ENCODE measurements around the gene VPS26B. TPM values are rescaled to one million over a fixed set of nuclear protein-coding genes. Genes with fewer than 3 reads are reported as not detected.

Gene VPS26B
- total and polyA plus RNA-seq, 2 donors from 2014 or later = 20.5 to 34.6 TPM

DNA sequence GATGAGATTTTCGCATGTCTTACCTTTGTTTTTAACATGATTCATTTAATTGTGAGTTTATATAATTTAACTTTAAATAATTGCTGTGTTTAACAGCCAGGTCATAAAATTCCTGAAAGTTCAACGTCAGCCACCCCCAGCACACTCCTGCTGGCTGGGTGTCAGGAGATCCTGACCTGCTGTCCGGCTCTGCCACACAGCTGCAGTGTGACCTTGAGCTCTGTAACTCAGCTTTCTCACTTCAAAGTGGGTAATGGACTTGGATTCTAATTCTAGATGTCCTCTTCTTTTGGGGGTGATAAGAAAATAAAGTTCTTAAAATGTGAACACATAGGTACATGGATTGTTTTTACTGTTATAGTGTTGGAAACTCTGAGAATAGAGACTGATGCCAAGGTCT lies 10.9 kb downstream of the VPS26B start:
- H3K27ac ChIP-seq (ENCODE audit: low read depth in 2 of 2, low read length in 2 of 2) = no peak overlapping the region
- TF ChIP-seq, protein P1, sequence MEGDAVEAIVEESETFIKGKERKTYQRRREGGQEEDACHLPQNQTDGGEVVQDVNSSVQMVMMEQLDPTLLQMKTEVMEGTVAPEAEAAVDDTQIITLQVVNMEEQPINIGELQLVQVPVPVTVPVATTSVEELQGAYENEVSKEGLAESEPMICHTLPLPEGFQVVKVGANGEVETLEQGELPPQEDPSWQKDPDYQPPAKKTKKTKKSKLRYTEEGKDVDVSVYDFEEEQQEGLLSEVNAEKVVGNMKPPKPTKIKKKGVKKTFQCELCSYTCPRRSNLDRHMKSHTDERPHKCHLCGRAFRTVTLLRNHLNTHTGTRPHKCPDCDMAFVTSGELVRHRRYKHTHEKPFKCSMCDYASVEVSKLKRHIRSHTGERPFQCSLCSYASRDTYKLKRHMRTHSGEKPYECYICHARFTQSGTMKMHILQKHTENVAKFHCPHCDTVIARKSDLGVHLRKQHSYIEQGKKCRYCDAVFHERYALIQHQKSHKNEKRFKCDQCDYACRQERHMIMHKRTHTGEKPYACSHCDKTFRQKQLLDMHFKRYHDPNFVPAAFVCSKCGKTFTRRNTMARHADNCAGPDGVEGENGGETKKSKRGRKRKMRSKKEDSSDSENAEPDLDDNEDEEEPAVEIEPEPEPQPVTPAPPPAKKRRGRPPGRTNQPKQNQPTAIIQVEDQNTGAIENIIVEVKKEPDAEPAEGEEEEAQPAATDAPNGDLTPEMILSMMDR (IDR thresholded peaks at IDR 0.05; ENCODE audit: borderline replicate concordance, extremely low read depth, insufficient read depth) = no peak
- FAIRE-seq (no peak), DNase-seq (no peak)
- H3K4me1 ChIP-seq (ENCODE audit: control insufficient read depth in 2 of 3, insufficient read depth in 2 of 3, low read depth in 1 of 3, low read length in 3 of 3) = peaks cover 0 to 3% (median under 1%) of the 10 kb centered on the region in 3 donors
- no peak overlapping the region for H3K9ac ChIP-seq (ENCODE audit: low read length in 3 of 3)
- no peaks in the 10 kb centered on the region for H3K27me3 ChIP-seq (ENCODE audit: control insufficient read depth, insufficient read depth, low read length)
- no peak overlapping the region for H3K4me3 ChIP-seq (ENCODE audit: low read length in 3 of 3)
- no peaks in the 10 kb centered on the region for H3K9me3 ChIP-seq (ENCODE audit: control insufficient read depth in 2 of 3, insufficient read depth in 1 of 3, low read length in 3 of 3)
- intact Hi-C loops (cut with DNase I) = no loop called here
- H3K36me3 ChIP-seq (ENCODE audit: control insufficient read depth in 2 of 3, insufficient read depth in 3 of 3, low read length in 3 of 3) = peaks cover 3 to 21% (median 9%) of the 10 kb centered on the region in 3 donors

DNA sequence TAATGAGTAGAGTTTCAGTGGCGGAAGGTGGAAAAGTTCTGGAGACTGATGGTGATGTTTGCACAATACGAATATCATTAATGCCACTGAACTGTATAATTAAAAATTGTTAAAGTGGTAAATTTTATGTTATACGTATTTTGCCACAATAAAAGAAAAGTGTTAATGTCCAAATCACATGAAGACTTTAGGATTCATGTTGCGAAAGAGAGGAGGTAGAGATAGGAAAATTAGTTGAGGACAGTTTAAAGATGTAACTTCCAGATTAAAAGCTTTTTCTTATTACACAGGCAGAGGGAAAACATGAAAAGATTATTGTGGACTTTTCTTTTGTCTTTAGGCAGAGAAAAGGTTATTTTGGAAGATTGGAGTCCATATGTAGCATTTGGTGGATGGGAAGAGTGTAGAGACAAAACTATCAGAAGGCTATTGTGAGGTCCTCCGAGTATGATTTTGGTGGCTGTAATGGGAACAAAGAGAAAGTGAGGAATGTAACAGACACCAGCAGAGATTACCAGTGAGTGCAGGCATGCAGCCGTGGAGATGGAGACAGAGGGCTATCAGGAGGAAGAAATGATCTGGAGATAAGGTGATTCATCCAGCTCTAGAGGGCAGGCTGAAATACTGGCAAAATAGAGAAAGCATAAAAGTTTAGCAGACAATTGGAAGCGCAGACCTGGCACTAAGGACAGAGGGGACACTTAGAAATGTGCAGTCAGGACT lies 12.5 kb downstream of the VPS26B start:
- TF ChIP-seq, protein P1 (IDR thresholded peaks at IDR 0.05; ENCODE audit: borderline replicate concordance, extremely low read depth, insufficient read depth) = no peak
- no peak overlapping the region for H3K4me3 ChIP-seq (ENCODE audit: low read length in 3 of 3)
- no peak overlapping the region for H3K9ac ChIP-seq (ENCODE audit: low read length in 3 of 3)
- H3K27ac ChIP-seq (ENCODE audit: low read depth in 2 of 2, low read length in 2 of 2) = no peak overlapping the region
- H3K36me3 ChIP-seq (ENCODE audit: control insufficient read depth in 2 of 3, insufficient read depth in 3 of 3, low read length in 3 of 3) = peaks cover 3 to 31% (median 14%) of the 10 kb centered on the region in 3 donors
- no peak for DNase-seq
- peaks cover 0 to 3% (median 0%) of the 10 kb centered on the region in 3 donors for H3K4me1 ChIP-seq (ENCODE audit: control insufficient read depth in 2 of 3, insufficient read depth in 2 of 3, low read depth in 1 of 3, low read length in 3 of 3)
- no peak for FAIRE-seq
- no peaks in the 10 kb centered on the region for H3K9me3 ChIP-seq (ENCODE audit: control insufficient read depth in 2 of 3, insufficient read depth in 1 of 3, low read length in 3 of 3)
- intact Hi-C loops (cut with DNase I) = no loop called here
- no peaks in the 10 kb centered on the region for H3K27me3 ChIP-seq (ENCODE audit: control insufficient read depth, insufficient read depth, low read length)

DNA sequence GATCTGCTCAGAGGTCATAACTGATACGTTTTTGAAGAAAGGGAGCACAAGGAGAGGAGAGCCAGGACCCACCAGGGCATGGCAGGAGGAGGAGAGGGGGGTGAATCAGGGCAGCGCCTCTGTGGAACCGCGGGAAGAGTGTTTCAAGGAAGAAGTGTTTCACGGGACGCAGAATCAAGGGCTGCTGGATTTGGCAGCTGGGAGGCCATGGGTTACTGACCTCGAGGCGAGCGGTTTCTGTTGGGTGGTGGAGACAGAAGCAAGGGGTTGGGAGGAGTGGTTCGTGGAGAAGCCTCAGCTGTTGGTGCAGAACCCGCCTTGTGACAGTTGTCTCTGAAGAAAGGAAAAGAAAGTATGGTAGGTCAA lies 13.1 kb downstream of the VPS26B start:
- H3K27me3 ChIP-seq (ENCODE audit: control insufficient read depth, insufficient read depth, low read length) = no peaks in the 10 kb centered on the region
- no peaks in the 10 kb centered on the region for H3K9me3 ChIP-seq (ENCODE audit: control insufficient read depth in 2 of 3, insufficient read depth in 1 of 3, low read length in 3 of 3)
- H3K4me3 ChIP-seq (ENCODE audit: low read length in 3 of 3) = no peak overlapping the region
- TF ChIP-seq, protein P1 (IDR thresholded peaks at IDR 0.05; ENCODE audit: borderline replicate concordance, extremely low read depth, insufficient read depth) = no peak
- H3K27ac ChIP-seq (ENCODE audit: low read depth in 2 of 2, low read length in 2 of 2) = no peak overlapping the region
- H3K36me3 ChIP-seq (ENCODE audit: control insufficient read depth in 2 of 3, insufficient read depth in 3 of 3, low read length in 3 of 3) = peaks cover 3 to 31% (median 17%) of the 10 kb centered on the region in 3 donors
- peaks cover 0 to under 1% (median 0%) of the 10 kb centered on the region in 3 donors for H3K4me1 ChIP-seq (ENCODE audit: control insufficient read depth in 2 of 3, insufficient read depth in 2 of 3, low read depth in 1 of 3, low read length in 3 of 3)
- peak in 1 of 5 donors; percentile 11 for DNase-seq
- intact Hi-C loops (cut with DNase I) = no loop called here
- H3K9ac ChIP-seq (ENCODE audit: low read length in 3 of 3) = no peak overlapping the region
- FAIRE-seq = no peak
